DND-41 (cell line): ENCODE measurements around the gene GHRL.

ENCODE experiments used
- CTCF ChIP-seq: IDR thresholded peaks from 2 replicates; pipeline ENCODE4 v1.5.1; 2012; ENCODE audit warnings: borderline replicate concordance, low read length, moderate library complexity, mild to moderate bottlenecking; ENCODE audit not compliant: poor library complexity, severe bottlenecking; ENCODE audit errors: extremely low read depth
- EZH2 ChIP-seq: IDR thresholded peaks from 3 replicates; pipeline ENCODE4 v1.6.1; 2012; ENCODE audit warnings: borderline replicate concordance, low read depth, mild to moderate bottlenecking, moderate library complexity, low read length, inconsistent platforms; ENCODE audit not compliant: severe bottlenecking

GRCh38 chr3:10303105-10303504 is 10.4 kb upstream of the GHRL start:
- TF ChIP-seq CTCF (no peak), EZH2 (no peak)
